ENCODE results near the gene KCTD20.

KCTD20 gene

DNA sequence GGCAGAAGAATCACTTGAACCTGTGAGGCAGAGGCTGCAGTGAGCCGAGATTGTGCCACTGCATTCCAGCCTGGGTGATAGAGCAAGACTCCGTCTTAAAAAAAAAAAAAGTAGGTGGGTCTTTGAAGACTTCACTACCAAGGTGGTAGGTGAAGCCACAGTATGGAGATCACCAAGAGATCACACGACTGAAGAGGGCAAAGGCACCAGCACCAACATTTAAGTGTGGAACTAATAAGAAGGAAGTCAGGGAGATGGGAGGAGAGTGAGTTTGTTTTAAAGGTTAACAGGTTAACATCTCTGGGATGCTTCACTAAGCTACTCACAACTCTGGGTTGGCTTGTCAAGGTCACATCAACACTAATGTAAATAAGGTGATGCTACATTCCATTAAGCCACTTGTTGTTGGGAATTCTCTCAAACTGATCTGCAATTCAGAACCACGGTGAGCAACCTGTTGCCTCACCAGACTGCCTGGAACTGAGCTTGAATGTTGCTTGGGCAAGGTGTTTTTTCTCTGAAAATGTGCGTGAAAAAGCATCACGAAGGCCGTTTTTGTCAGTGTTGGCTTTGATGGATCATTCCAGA is 48.7 kb downstream of the KCTD20 start:
- Histone ChIP-seq H3K27me3 (ENCODE audit: low read length) (no peaks in the 10 kb centered on the region), H3K36me3 (ENCODE audit: low read length) (peaks cover 8% of the 10 kb centered on the region), H3K79me2 (ENCODE audit: insufficient read depth, low read length) (no peaks in the 10 kb centered on the region), H4K20me1 (ENCODE audit: low read depth, low read length) (no peaks in the 10 kb centered on the region), H3K4me2 (ENCODE audit: low read depth, low read length, poor library complexity, severe bottlenecking) (no peak overlapping the region), H3K27ac (ENCODE audit: low read depth, low read length) (no peak overlapping the region), H3K4me3 (ENCODE audit: insufficient read depth, low read length, poor library complexity, severe bottlenecking) (no peak overlapping the region), H3K9ac (ENCODE audit: low read length) (no peak overlapping the region), H3K9me2 (replicated peaks; ENCODE audit: insufficient read depth, low read length) (no peaks in the 10 kb centered on the region), H2AFZ (ENCODE audit: low read depth, low read length, severe bottlenecking) (no peak overlapping the region), H3K9me3 (ENCODE audit: insufficient read depth, low read length) (no peaks in the 10 kb centered on the region), H3F3A (ENCODE audit: insufficient read depth) (peaks cover 24% of the 10 kb centered on the region)
- TF ChIP-seq CTCF (IDR thresholded peaks at IDR 0.05; ENCODE audit: insufficient read depth, low read length, poor library complexity, severe bottlenecking) (no peak), EZH2phosphoT487 (conservative IDR thresholded peaks at IDR 0.05; ENCODE audit: low read length) (no peak)

DNA sequence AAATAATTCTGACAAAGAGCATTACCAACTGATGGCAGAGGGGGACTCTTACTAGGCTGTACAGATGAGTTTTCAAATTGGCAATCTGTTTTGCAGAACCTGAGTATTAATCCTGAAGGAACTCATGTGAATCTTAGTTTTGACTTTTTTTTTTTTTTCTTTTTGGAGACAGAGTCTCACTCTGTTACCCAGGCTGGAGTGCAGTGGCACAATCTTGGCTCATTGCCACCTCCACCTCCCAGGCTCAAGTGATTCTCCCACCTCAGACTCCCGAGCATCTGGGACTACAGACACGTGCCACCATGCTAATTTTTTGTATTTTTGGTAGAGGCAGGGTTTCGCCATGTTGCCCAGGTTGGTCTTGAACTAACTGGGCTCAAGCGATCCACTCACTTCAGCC is 49.3 kb downstream of the KCTD20 start:
- peaks cover 14% of the 10 kb centered on the region for H3K36me3 ChIP-seq (ENCODE audit: low read length)
- no peak overlapping the region for H2AFZ ChIP-seq (ENCODE audit: low read depth, low read length, severe bottlenecking)
- no peaks in the 10 kb centered on the region for H3K79me2 ChIP-seq (ENCODE audit: insufficient read depth, low read length)
- no peaks in the 10 kb centered on the region for H3K27me3 ChIP-seq (ENCODE audit: low read length)
- no peak overlapping the region for H3K27ac ChIP-seq (ENCODE audit: low read depth, low read length)
- H3K9me2 ChIP-seq (replicated peaks; ENCODE audit: insufficient read depth, low read length) = no peaks in the 10 kb centered on the region
- no peak overlapping the region for H3K4me3 ChIP-seq (ENCODE audit: insufficient read depth, low read length, poor library complexity, severe bottlenecking)
- no peak for TF ChIP-seq EZH2phosphoT487 (conservative IDR thresholded peaks at IDR 0.05; ENCODE audit: low read length)
- no peak for TF ChIP-seq CTCF (IDR thresholded peaks at IDR 0.05; ENCODE audit: insufficient read depth, low read length, poor library complexity, severe bottlenecking)
- H4K20me1 ChIP-seq (ENCODE audit: low read depth, low read length) = no peaks in the 10 kb centered on the region
- no peaks in the 10 kb centered on the region for H3K9me3 ChIP-seq (ENCODE audit: insufficient read depth, low read length)
- H3K9ac ChIP-seq (ENCODE audit: low read length) = no peak overlapping the region
- H3K4me2 ChIP-seq (ENCODE audit: low read depth, low read length, poor library complexity, severe bottlenecking) = no peak overlapping the region
- H3F3A ChIP-seq (ENCODE audit: insufficient read depth) = peaks cover 24% of the 10 kb centered on the region

DNA sequence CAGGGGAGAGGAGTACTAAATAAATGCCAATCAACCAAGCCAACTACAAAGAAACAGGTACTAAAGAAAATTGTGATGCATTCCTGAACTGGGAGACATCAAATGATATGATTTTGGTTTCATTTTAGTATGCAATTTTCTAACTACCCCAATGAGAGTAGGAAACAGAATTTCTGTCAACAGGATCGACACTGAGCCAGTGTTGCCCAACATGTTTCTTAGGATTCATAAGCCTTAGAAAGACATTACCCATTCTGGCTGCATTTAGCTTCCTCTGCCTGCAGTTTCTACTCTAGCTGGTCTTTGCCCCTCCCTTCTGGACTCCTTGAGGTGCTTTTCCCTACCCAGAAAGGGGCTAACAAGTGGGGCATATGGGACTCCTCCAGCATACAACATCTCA is 49.8 kb downstream of the KCTD20 start:
- Histone ChIP-seq H3K9me2 (replicated peaks; ENCODE audit: insufficient read depth, low read length) (no peaks in the 10 kb centered on the region), H3K36me3 (ENCODE audit: low read length) (peaks cover 19% of the 10 kb centered on the region), H3K9ac (ENCODE audit: low read length) (no peak overlapping the region), H3K27me3 (ENCODE audit: low read length) (no peaks in the 10 kb centered on the region), H3K4me3 (ENCODE audit: insufficient read depth, low read length, poor library complexity, severe bottlenecking) (no peak overlapping the region), H3K79me2 (ENCODE audit: insufficient read depth, low read length) (no peaks in the 10 kb centered on the region), H4K20me1 (ENCODE audit: low read depth, low read length) (no peaks in the 10 kb centered on the region), H3K27ac (ENCODE audit: low read depth, low read length) (no peak overlapping the region), H3K9me3 (ENCODE audit: insufficient read depth, low read length) (no peaks in the 10 kb centered on the region), H2AFZ (ENCODE audit: low read depth, low read length, severe bottlenecking) (no peak overlapping the region), H3K4me2 (ENCODE audit: low read depth, low read length, poor library complexity, severe bottlenecking) (no peak overlapping the region), H3F3A (ENCODE audit: insufficient read depth) (peaks cover 24% of the 10 kb centered on the region)
- TF ChIP-seq EZH2phosphoT487 (conservative IDR thresholded peaks at IDR 0.05; ENCODE audit: low read length) = no peak
- TF ChIP-seq CTCF (IDR thresholded peaks at IDR 0.05; ENCODE audit: insufficient read depth, low read length, poor library complexity, severe bottlenecking) = no peak

Measured in SU-DHL-6 (cell line).